HepG2 (cell line): ENCODE data around the gene MARK4. TPM values are rescaled to one million over a fixed set of nuclear protein-coding genes. Genes with fewer than 3 reads are reported as not detected.
A peak's percentile ranks its signal among the peaks of the same experiment; 100 is the strongest.

ENCODE experiments used
- ARNTL ChIP-seq: sonication (generic); formaldehyde crosslinking; IDR thresholded peaks from 2 replicates; pipeline ENCODE4 v1.4.0; 2020; ENCODE audit warnings: mild to moderate bottlenecking, missing genetic modification reagents
- CCAR2 ChIP-seq: fragments of 200-400 bp; formaldehyde crosslinking; optimal IDR thresholded peaks from 2 replicates; pipeline ENCODE3; 2018; ENCODE audit warnings: low read depth, mild to moderate bottlenecking, low read length, moderate library complexity
- GLI4 ChIP-seq: sonication (generic); formaldehyde crosslinking; IDR thresholded peaks from 2 replicates; pipeline ENCODE4 v1.5.1; 2020; ENCODE audit warnings: missing genetic modification reagents, mild to moderate bottlenecking, moderate library complexity, borderline replicate concordance
- GPN1 ChIP-seq: sonication (generic); formaldehyde crosslinking; IDR thresholded peaks from 2 replicates; pipeline ENCODE4 v1.5.1; 2020; ENCODE audit warnings: missing genetic modification reagents, borderline replicate concordance
- RARA ChIP-seq: IDR thresholded peaks from 2 replicates; pipeline ENCODE4 v1.6.1; 2016; ENCODE audit warnings: missing genetic modification reagents, missing compliant biosample characterization
- SIX4 ChIP-seq: sonication (generic); formaldehyde crosslinking; IDR thresholded peaks from 2 replicates; pipeline ENCODE4 v1.4.0; 2020; ENCODE audit warnings: missing genetic modification reagents
- ZNF432 ChIP-seq: sonication (generic); formaldehyde crosslinking; IDR thresholded peaks from 2 replicates; pipeline ENCODE4 v1.5.0; 2020; ENCODE audit warnings: missing genetic modification reagents, mild to moderate bottlenecking, borderline replicate concordance
- ZNF761 ChIP-seq: sonication (generic); formaldehyde crosslinking; conservative IDR thresholded peaks from 2 replicates; pipeline ENCODE4 v1.4.0; 2020; ENCODE audit warnings: mild to moderate bottlenecking, missing genetic modification reagents
- polyA plus RNA-seq, 8 experiments: library from polyadenylated mRNA; depleted of rRNA in 3 of 8; stranded (reverse) in 7 of 8; unstranded in 1 of 8; fragments of >200 nt; fragmentation: Illumina TruSeq in 4 of 8; extraction: Trizol in 4 of 8; gene quantifications; 2 replicates each; pipeline versions ENCODE4 v1.2.1 to v1.2.3, GENCODE V29; 2011 to 2016; ENCODE audit warnings: low read depth in 4 of 8, missing spikeins in 1 of 8, mixed read lengths in 1 of 8; ENCODE audit not compliant: insufficient read depth in 1 of 8
- total RNA-seq, 5 experiments: library from RNA; depleted of rRNA; stranded (reverse); fragments of >200 nt; fragmentation: Illumina TruSeq; extraction: Trizol; gene quantifications; 2 replicates each; pipeline ENCODE4 v1.2.3, GENCODE V29; 2016; ENCODE audit warnings: low read depth in 1 of 5
- TF ChIP-seq, protein P1 (sequence below): IDR thresholded peaks from 2 replicates; pipeline ENCODE4 v1.6.1; 2012; ENCODE audit warnings: low read depth, low read length, improper control_type of control experiment
- TF ChIP-seq, protein P2 (sequence below), 2 experiments: IDR thresholded peaks; 2 replicates each; pipeline ENCODE4 v1.6.1; 2011 to 2012; ENCODE audit warnings: low read length in 2 of 2, borderline replicate concordance in 1 of 2, low read depth in 1 of 2, mild to moderate bottlenecking in 1 of 2, moderate library complexity in 1 of 2
- TF ChIP-seq, protein P3 (sequence below): sonication (generic); formaldehyde crosslinking; IDR thresholded peaks from 2 replicates; pipeline ENCODE4 v1.8.1; 2023; ENCODE audit warnings: mild to moderate bottlenecking, moderate library complexity, missing genetic modification reagents
- TF ChIP-seq, protein P4 (sequence below): sonication (generic); formaldehyde crosslinking; IDR thresholded peaks from 2 replicates; pipeline ENCODE4 v1.4.0; 2020; ENCODE audit warnings: missing genetic modification reagents
- TF ChIP-seq, protein P5 (sequence below): sonication (generic); formaldehyde crosslinking; IDR thresholded peaks from 2 replicates; pipeline ENCODE4 v1.4.0; 2020; ENCODE audit warnings: missing genetic modification reagents, borderline replicate concordance

Gene MARK4
- total and polyA plus RNA-seq, 2 of the 13 experiments (the other 11 are each of a cell fraction or from before 2014, with no cell fraction given), result 7.0 to 12.2 TPM

DNA sequence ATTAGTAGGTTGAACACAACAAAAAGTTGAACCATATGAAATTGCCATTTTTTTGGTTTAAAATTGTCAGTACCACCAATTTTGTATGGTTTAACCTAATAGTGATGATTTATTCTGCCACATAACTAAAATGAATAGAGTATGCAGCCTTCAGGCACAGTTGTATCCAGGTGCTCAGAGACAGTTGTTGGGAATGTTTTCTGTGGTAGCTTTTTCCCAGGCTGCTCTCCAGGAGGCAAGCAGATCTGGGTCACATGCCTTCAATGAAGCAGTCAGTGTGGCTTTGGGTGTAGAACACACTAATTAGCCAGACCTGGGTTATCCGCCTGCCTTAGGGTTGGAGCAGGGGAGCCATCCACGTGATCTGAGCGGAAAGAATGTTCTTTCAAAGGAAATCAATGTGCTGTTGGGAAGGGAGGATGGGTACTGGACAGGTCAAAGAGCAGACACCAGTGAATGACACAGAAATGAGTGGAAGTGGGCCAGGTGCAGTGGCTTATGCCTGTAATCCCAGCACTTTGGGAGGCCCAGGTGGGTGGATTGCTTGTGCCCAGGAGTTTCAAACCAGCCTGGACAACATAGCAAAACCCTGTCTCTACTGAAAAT, 28.6 kb downstream of the MARK4 start (continued):
- peak; percentile 65; the same call in 1 of the 2 replicates for TF ChIP-seq ARNTL (CRISPR knock-in tag)
- no peak for TF ChIP-seq GPN1 (CRISPR knock-in tag)
- TF ChIP-seq CCAR2, result no peak
- TF ChIP-seq, protein P1, sequence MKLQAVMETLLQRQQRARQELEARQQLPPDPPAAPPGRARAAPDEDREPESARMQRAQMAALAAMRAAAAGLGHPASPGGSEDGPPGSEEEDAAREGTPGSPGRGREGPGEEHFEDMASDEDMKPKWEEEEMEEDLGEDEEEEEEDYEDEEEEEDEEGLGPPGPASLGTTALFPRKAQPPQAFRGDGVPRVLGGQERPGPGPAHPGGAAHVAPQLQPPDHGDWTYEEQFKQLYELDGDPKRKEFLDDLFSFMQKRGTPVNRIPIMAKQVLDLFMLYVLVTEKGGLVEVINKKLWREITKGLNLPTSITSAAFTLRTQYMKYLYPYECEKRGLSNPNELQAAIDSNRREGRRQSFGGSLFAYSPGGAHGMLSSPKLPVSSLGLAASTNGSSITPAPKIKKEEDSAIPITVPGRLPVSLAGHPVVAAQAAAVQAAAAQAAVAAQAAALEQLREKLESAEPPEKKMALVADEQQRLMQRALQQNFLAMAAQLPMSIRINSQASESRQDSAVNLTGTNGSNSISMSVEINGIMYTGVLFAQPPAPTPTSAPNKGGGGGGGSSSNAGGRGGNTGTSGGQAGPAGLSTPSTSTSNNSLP, result no peak
- no peak for TF ChIP-seq ZNF432
- no peak for TF ChIP-seq SIX4 (CRISPR knock-in tag)
- no peak for TF ChIP-seq GLI4 (CRISPR knock-in tag)
- TF ChIP-seq, protein P2, sequence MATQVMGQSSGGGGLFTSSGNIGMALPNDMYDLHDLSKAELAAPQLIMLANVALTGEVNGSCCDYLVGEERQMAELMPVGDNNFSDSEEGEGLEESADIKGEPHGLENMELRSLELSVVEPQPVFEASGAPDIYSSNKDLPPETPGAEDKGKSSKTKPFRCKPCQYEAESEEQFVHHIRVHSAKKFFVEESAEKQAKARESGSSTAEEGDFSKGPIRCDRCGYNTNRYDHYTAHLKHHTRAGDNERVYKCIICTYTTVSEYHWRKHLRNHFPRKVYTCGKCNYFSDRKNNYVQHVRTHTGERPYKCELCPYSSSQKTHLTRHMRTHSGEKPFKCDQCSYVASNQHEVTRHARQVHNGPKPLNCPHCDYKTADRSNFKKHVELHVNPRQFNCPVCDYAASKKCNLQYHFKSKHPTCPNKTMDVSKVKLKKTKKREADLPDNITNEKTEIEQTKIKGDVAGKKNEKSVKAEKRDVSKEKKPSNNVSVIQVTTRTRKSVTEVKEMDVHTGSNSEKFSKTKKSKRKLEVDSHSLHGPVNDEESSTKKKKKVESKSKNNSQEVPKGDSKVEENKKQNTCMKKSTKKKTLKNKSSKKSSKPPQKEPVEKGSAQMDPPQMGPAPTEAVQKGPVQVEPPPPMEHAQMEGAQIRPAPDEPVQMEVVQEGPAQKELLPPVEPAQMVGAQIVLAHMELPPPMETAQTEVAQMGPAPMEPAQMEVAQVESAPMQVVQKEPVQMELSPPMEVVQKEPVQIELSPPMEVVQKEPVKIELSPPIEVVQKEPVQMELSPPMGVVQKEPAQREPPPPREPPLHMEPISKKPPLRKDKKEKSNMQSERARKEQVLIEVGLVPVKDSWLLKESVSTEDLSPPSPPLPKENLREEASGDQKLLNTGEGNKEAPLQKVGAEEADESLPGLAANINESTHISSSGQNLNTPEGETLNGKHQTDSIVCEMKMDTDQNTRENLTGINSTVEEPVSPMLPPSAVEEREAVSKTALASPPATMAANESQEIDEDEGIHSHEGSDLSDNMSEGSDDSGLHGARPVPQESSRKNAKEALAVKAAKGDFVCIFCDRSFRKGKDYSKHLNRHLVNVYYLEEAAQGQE (IDR thresholded peaks at IDR 0.05; ENCODE audit: borderline replicate concordance in 1 of 2, low read depth in 1 of 2, low read length in 2 of 2), result no peak
- peak; percentile 40; the same call in 1 of the 2 replicates for TF ChIP-seq RARA (CRISPR knock-in tag)
- TF ChIP-seq, protein P3, sequence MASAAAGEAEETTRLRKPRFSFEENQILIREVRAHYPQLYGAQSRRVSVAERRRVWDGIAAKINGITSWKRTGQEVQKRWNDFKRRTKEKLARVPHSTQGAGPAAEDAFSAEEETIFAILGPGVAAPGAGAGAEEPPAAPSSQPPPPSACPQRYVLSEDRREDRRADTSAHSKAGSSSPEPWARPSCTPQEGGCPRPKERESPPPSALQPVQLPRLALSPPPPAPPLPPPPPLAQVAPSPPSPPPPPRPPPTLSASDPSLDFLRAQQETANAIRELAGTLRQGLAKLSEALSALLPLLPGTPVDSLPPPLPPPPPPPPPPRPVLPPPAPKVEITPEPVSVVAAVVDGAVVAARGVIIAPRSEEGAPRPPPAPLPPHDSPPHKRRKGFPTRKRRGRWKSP, result no peak
- TF ChIP-seq, protein P4, sequence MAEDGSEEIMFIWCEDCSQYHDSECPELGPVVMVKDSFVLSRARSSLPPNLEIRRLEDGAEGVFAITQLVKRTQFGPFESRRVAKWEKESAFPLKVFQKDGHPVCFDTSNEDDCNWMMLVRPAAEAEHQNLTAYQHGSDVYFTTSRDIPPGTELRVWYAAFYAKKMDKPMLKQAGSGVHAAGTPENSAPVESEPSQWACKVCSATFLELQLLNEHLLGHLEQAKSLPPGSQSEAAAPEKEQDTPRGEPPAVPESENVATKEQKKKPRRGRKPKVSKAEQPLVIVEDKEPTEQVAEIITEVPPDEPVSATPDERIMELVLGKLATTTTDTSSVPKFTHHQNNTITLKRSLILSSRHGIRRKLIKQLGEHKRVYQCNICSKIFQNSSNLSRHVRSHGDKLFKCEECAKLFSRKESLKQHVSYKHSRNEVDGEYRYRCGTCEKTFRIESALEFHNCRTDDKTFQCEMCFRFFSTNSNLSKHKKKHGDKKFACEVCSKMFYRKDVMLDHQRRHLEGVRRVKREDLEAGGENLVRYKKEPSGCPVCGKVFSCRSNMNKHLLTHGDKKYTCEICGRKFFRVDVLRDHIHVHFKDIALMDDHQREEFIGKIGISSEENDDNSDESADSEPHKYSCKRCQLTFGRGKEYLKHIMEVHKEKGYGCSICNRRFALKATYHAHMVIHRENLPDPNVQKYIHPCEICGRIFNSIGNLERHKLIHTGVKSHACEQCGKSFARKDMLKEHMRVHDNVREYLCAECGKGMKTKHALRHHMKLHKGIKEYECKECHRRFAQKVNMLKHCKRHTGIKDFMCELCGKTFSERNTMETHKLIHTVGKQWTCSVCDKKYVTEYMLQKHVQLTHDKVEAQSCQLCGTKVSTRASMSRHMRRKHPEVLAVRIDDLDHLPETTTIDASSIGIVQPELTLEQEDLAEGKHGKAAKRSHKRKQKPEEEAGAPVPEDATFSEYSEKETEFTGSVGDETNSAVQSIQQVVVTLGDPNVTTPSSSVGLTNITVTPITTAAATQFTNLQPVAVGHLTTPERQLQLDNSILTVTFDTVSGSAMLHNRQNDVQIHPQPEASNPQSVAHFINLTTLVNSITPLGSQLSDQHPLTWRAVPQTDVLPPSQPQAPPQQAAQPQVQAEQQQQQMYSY (CRISPR knock-in tag), result no peak
- TF ChIP-seq, protein P5, sequence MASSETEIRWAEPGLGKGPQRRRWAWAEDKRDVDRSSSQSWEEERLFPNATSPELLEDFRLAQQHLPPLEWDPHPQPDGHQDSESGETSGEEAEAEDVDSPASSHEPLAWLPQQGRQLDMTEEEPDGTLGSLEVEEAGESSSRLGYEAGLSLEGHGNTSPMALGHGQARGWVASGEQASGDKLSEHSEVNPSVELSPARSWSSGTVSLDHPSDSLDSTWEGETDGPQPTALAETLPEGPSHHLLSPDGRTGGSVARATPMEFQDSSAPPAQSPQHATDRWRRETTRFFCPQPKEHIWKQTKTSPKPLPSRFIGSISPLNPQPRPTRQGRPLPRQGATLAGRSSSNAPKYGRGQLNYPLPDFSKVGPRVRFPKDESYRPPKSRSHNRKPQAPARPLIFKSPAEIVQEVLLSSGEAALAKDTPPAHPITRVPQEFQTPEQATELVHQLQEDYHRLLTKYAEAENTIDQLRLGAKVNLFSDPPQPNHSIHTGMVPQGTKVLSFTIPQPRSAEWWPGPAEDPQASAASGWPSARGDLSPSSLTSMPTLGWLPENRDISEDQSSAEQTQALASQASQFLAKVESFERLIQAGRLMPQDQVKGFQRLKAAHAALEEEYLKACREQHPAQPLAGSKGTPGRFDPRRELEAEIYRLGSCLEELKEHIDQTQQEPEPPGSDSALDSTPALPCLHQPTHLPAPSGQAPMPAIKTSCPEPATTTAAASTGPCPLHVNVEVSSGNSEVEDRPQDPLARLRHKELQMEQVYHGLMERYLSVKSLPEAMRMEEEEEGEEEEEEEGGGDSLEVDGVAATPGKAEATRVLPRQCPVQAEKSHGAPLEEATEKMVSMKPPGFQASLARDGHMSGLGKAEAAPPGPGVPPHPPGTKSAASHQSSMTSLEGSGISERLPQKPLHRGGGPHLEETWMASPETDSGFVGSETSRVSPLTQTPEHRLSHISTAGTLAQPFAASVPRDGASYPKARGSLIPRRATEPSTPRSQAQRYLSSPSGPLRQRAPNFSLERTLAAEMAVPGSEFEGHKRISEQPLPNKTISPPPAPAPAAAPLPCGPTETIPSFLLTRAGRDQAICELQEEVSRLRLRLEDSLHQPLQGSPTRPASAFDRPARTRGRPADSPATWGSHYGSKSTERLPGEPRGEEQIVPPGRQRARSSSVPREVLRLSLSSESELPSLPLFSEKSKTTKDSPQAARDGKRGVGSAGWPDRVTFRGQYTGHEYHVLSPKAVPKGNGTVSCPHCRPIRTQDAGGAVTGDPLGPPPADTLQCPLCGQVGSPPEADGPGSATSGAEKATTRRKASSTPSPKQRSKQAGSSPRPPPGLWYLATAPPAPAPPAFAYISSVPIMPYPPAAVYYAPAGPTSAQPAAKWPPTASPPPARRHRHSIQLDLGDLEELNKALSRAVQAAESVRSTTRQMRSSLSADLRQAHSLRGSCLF, result no peak
- TF ChIP-seq ZNF761 (CRISPR knock-in tag), result no peak
